GM18907 (cell line): ENCODE results near the gene KSR1.

Source experiments
- ATAC-seq: cut with Tn5 transposase; IDR thresholded peaks from one replicate; pipeline ENCODE4 v1.9.1; 2021; ENCODE audit warnings: mild to moderate bottlenecking, moderate library complexity; ENCODE audit not compliant: unreplicated experiment

Gene KSR1

DNA sequence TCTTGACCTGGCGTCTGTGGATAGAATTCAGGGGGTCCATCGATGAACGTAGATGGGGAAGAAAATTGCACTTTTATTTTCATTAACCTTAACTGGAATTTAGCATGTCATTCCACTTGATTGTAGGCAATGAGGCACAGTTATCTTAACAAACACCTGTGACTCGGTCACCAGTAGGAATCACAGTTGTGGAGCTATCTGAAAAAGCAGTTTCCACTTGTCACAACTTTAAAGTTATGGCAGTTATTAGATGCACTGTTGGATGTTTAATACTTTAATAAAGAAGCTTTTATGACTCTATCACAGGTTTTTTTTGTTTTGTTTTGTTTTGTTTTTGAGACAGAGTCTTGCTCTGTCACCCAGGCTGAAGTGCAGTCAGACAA is 91.0 kb downstream of the KSR1 start:
- ATAC-seq, result no peak

- no peak for ATAC-seq
These were observed 92.1 kb downstream of the KSR1 start for GRCh38 chr17:27548369-27548768.

GRCh38 chr17:27549251-27549893 is 93.1 kb downstream of the KSR1 start:
- no peak for ATAC-seq

GRCh38 chr17:27550291-27550930 is 94.2 kb downstream of the KSR1 start:
- no peak for ATAC-seq

GRCh38 chr17:27550974-27551505 is 94.8 kb downstream of the KSR1 start:
- no peak for ATAC-seq

DNA sequence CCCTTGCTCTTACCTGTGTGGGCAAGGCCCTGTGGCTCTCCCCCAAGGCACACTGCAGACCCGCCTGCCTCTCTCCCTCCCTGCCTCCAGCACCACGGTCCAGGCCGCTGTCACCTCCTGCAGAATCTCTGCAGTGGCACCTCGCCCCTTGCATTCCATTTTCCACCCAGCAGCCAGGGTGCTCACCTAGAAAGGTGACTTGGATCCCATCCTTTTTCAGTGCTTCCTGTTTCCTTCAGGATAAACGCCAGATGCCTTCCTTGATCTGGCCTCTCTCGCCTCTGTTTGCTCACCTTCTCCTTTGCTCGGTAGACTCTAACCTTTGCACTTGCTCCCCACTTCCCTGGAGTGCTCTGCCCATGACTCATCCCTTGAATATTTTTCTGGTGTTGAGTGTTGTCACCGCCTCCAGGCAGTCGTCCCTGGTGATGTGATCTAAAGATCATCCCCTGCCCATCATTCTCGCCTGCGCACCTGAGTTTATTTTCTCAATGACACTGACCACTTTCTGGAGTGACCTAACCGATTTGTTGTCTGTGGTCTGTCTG is 95.5 kb downstream of the KSR1 start:
- no peak for ATAC-seq

GRCh38 chr17:27552276-27552732 is 96.1 kb downstream of the KSR1 start:
- ATAC-seq, result no peak

DNA sequence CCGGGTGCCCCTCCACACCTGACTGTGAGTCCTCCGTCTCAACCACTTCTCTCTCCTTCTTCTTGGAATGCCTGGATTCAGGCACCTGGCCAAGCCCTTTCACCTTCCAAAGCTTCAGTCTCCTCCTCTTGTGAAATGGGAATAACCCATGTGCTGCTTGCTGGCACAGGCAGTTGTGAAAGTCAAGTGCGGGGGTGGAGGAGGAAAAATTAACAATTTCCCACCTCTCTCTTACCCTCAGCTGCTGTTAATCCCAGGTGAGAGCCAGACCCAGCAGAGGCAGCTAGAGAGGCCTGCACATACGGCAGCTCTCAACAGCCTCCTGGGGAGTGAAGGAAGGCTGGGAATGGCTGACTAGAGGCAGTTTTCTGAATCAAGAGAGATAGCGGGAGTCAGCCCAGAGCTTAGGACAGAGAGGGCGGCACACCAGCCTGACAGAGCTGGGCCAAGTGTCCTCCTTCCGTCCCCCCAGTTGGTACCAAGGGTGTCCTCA is 96.8 kb downstream of the KSR1 start:
- no peak for ATAC-seq

GRCh38 chr17:27554152-27554551 is 97.9 kb downstream of the KSR1 start:
- no peak for ATAC-seq

- no peak for ATAC-seq
These were observed 98.7 kb downstream of the KSR1 start for GRCh38 chr17:27554911-27555310.

GRCh38 chr17:27555339-27555738 is 99.1 kb downstream of the KSR1 start:
- ATAC-seq, result no peak

- no peak for ATAC-seq
These were observed 102.1 kb downstream of the KSR1 start for GRCh38 chr17:27558341-27558740.

GRCh38 chr17:27558842-27559505 is 102.7 kb downstream of the KSR1 start:
- ATAC-seq, result no peak

DNA sequence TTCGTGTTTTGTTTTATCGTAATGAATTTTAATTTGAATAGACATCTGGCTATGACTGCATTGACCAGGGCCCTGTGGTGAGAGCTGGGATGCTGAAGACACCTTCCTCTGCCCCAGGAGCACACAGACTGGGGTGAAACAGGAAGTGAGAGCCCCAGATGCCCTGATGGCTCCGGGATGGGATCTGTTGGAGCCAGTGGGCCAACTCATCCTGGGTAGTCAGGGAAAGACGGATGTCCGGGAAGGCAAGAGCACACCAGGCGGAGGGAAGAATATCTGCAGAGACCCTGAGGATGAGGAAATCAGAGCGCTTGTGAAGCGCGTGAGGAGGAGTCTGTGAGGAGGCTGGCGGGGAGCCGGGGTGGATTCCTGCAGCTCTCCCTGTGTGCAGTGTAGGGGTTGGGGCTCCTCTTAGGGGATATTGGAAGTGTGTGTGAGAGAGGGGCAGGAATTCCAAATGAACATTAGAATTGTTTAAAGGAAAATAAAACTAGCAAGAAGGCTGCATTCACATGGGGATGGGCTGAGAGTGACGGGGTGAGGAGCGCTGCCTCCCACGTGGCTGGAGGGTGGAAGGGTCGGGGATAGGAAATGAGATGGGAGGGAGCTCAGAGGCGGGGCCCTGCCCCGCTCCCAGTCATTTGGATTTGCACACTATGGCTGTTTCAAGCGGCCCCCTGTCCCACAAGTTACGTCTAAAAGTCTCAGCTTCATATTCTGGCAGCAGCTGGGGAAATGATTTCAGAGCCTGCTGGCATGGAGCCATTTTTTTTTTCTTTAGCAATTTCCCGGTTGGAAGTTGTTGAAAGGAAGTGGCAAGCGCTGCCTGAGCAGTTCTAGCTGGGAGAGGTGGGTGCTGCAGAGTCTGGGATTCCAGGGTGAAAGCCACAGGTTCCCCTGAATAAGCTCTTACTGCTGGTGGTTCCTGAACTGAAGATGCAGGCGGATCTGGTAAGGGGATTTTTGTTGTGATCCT is 103.5 kb downstream of the KSR1 start:
- ATAC-seq, result no peak

DNA sequence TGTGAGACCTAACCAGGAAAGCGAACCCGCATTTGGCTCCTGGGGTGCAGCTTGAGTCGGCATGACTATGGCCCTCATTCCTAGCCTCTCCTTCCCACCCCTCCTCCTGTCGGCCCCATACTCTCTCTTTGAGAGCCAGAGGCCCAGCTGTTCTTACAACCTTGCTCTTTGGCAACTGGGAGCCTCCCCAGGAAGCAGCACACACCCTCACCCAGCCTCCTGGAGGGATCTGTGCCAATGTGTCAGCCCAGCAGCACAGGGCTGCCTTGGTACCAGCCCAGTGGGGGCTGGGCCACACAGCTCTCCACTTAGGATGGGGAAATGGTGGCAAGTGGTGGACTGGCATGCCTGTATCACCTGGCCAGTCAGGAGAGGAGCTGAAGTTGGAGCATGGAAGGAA is 104.4 kb downstream of the KSR1 start:
- no peak for ATAC-seq

DNA sequence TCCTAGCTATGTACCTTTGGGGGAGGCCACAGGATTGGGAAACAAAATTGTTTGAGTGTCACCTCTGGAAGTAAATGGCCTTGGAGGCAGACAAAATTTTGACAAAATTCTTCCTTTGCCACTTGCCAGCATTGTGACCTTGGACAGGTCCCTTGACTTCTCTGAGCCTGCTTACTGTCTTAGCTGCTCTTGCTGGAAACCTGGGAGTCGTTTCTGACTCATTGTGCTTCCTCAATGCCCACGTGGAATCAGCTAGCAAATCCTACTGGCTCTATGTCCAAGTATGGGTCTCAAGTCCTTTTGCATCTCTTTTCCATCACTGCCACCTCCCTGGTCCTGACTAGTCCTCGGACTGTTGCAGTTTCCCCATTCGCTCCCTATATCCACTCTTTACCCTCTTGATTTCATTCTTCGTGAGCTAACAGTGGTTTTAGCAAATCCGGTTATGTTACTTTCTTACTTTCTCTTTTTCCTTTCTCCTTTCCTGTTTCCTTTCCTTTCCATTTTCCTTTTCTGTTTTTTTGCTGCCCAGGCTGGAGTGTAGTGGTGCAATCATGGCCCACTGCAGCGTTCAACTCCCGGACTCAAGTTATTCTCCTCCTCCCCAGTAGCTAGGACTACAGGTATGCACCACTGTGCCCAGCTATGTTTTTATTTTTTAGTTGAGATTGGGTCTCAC is 106.7 kb downstream of the KSR1 start:
- ATAC-seq, result no peak

- ATAC-seq, result no peak
These were observed 107.3 kb downstream of the KSR1 start for GRCh38 chr17:27563532-27563931.

GRCh38 chr17:27564463-27564862 is 108.2 kb downstream of the KSR1 start:
- no peak for ATAC-seq

DNA sequence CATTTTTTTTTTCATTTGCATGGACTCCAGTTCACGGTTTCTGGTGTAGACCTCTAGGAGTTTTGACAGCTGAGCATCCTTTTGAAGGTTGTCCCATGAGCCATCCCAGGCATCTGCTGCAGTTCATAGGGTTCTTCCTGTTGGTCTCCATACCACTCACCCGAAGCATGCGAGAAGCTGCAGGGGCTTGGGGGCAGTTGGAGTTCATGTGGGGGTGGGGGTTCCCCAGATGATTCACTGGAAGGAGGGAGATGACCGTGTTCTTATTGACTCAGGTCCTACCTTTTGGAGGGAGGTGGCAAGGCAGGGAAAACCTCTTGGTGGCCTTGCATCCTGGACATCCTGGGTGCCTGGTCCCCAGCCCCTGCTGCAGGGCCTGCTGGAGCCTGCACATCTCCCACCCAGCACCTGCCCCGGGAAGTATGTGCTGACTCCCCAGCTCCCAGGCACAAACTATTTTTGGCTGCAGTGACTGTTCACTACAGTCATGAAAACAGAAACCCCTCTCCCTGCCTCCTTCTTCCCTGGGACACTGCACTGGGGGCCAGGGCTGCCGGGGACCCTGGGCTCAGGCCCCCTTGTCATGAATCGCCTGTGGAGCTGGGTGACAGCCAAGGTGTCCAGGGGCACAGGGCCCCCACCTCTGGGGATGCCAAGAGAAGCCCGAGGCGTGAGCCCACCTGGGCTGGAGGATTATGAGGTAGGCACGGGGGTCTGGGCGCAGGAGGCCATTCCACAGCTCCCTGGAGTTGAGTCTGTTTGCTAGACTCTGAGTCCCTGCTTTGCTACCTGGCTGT is 109.8 kb downstream of the KSR1 start:
- no peak for ATAC-seq
